ENCODE measurements around the gene ANTXR2.

Gene ANTXR2

GRCh38 chr4:79877511-79877910 lies 195.5 kb downstream of the ANTXR2 start:
- no peak for TF ChIP-seq ZFX (IDR thresholded peaks at IDR 0.05; ENCODE audit: borderline replicate concordance)
- no peak for TF ChIP-seq CTCF (IDR thresholded peaks at IDR 0.05)

GRCh38 chr4:79875344-79875899 lies 197.6 kb downstream of the ANTXR2 start:
- H3K27ac ChIP-seq, result no peak overlapping the region
- TF ChIP-seq ZFX (IDR thresholded peaks at IDR 0.05; ENCODE audit: borderline replicate concordance) (no peak), CTCF (IDR thresholded peaks at IDR 0.05) (no peak)

More at GRCh38 chr4:79877511-79877910, 195.5 kb downstream of the ANTXR2 start:
- H3K27ac ChIP-seq, result no peak overlapping the region

GRCh38 chr4:79874197-79874596 lies 198.8 kb downstream of the ANTXR2 start:
- no peak for TF ChIP-seq ZFX (IDR thresholded peaks at IDR 0.05; ENCODE audit: borderline replicate concordance)
- no peak for TF ChIP-seq CTCF (IDR thresholded peaks at IDR 0.05)
- H3K27ac ChIP-seq, result no peak overlapping the region

- no peak overlapping the region for H3K27ac ChIP-seq
- TF ChIP-seq ZFX (IDR thresholded peaks at IDR 0.05; ENCODE audit: borderline replicate concordance) (no peak), CTCF (IDR thresholded peaks at IDR 0.05) (no peak)
These were observed 200.3 kb downstream of the ANTXR2 start for GRCh38 chr4:79872738-79873137.

GRCh38 chr4:79871961-79872360 lies 201.1 kb downstream of the ANTXR2 start:
- TF ChIP-seq ZFX (IDR thresholded peaks at IDR 0.05; ENCODE audit: borderline replicate concordance) (no peak), CTCF (IDR thresholded peaks at IDR 0.05) (no peak)
- no peak overlapping the region for H3K27ac ChIP-seq

- TF ChIP-seq ZFX (IDR thresholded peaks at IDR 0.05; ENCODE audit: borderline replicate concordance), result no peak
- TF ChIP-seq CTCF (IDR thresholded peaks at IDR 0.05), result no peak
These were observed 203.3 kb downstream of the ANTXR2 start for GRCh38 chr4:79869597-79870237.

GRCh38 chr4:79865201-79865597 lies 207.8 kb downstream of the ANTXR2 start:
- no peak for TF ChIP-seq CTCF (IDR thresholded peaks at IDR 0.05)
- TF ChIP-seq ZFX (IDR thresholded peaks at IDR 0.05; ENCODE audit: borderline replicate concordance), result no peak
- no peak overlapping the region for H3K27ac ChIP-seq

More at GRCh38 chr4:79869597-79870237, 203.3 kb downstream of the ANTXR2 start:
- no peak overlapping the region for H3K27ac ChIP-seq

All from 22Rv1 (cell line).